Activated CD8-positive, alpha-beta T cell treated with anti-CD3 and anti-CD28 coated beads for 36 hours (primary cell): ENCODE measurements around the gene CDH3. TPM values are rescaled to one million over a fixed set of nuclear protein-coding genes. Genes with fewer than 3 reads are reported as not detected.

Experiments used
- ATAC-seq: fragments of 200-7000 bp; cut with Tn5 transposase; one replicate; pipeline ENCODE4 v1.10.0; 2021; ENCODE audit warnings: mild to moderate bottlenecking, moderate library complexity
- CTCF ChIA-PET: fragments of 350-600 bp; sonication (Branson Sonifier 250); formaldehyde crosslinking; loops from one replicate; lab custom pipeline; 2021; ENCODE audit warnings: antibody characterized with exemption; lab: Charles Lee
- POLR2A ChIA-PET: fragments of 350-600 bp; sonication (Branson Sonifier 250); formaldehyde crosslinking; loops from one replicate; lab custom pipeline; 2021; ENCODE audit warnings: antibody characterized with exemption; lab: Charles Lee
- DNase-seq: peaks from one replicate; pipeline ENCODE4 v3.0.0-alpha.2; 2020
- H3K27ac Mint-ChIP-seq: one replicate; pipeline ENCODE4 v1.8.0; 2021; ENCODE audit warnings: mild to moderate bottlenecking, mixed read lengths
- H3K27me3 Mint-ChIP-seq: one replicate; pipeline ENCODE4 v1.8.0; 2021; ENCODE audit warnings: mixed read lengths
- H3K36me3 Mint-ChIP-seq: one replicate; pipeline ENCODE4 v1.8.0; 2021; ENCODE audit warnings: low read depth, mixed read lengths
- H3K4me1 Mint-ChIP-seq: one replicate; pipeline ENCODE4 v1.8.0; 2021; ENCODE audit warnings: low read depth, mixed read lengths
- H3K4me3 Mint-ChIP-seq: one replicate; pipeline ENCODE4 v1.8.0; 2021; ENCODE audit warnings: mild to moderate bottlenecking, moderate library complexity, mixed read lengths
- H3K9me3 Mint-ChIP-seq: one replicate; pipeline ENCODE4 v1.8.0; 2021; ENCODE audit warnings: mixed read lengths
- intact Hi-C: fragments of 100-400 bp; cut with micrococcal nuclease; formaldehyde crosslinking; loops from one replicate; pipeline ENCODE4 v1.10.0; 2022
- total RNA-seq, 2 experiments: library from RNA; stranded (reverse); gene quantifications; one replicate each; pipeline ENCODE4 v1.2.3, GENCODE V29; 2021
- TF ChIP-seq, protein P1 (sequence below): fragments of 200-600 bp; IDR thresholded peaks from one replicate; pipeline ENCODE4 v1.8.0; 2022; ENCODE audit warnings: antibody characterized with exemption, mild to moderate bottlenecking

The CDH3 gene
- total RNA-seq, 2 experiments from 2014 or later, result 0.65 to 2.1 TPM

DNA sequence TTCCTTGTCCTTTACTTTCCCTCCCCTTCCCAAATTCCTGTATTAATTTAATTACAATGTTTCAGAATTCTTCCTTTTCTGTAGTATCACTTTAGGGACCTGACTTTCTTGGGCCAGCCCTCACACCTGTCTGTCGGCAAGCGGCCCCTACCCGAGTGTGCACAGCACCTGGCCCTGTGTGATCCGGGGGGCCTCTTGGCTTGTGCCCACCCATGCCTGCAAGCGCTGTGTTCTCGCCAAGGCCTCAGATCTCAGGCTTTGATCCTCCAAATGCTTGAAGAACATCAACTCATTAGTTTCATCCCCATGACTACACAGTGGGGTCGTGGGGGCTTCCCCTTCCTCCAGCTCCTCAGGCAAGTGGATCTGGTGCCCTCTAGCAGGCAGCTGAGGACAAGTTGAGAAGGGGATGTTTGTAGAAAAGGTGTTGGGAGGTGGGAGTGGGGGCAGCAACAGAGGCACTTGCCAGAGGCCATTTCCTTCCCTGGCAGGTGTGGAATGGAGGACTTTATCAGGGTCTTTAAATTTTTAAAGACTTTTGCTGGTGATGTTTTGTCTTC lies 15.7 kb upstream of the CDH3 start:
- TF ChIP-seq, protein P1, sequence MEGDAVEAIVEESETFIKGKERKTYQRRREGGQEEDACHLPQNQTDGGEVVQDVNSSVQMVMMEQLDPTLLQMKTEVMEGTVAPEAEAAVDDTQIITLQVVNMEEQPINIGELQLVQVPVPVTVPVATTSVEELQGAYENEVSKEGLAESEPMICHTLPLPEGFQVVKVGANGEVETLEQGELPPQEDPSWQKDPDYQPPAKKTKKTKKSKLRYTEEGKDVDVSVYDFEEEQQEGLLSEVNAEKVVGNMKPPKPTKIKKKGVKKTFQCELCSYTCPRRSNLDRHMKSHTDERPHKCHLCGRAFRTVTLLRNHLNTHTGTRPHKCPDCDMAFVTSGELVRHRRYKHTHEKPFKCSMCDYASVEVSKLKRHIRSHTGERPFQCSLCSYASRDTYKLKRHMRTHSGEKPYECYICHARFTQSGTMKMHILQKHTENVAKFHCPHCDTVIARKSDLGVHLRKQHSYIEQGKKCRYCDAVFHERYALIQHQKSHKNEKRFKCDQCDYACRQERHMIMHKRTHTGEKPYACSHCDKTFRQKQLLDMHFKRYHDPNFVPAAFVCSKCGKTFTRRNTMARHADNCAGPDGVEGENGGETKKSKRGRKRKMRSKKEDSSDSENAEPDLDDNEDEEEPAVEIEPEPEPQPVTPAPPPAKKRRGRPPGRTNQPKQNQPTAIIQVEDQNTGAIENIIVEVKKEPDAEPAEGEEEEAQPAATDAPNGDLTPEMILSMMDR, result no peak
- Mint-ChIP-seq H3K9me3 (no peaks in the 10 kb centered on the region), H3K36me3 (no peaks in the 10 kb centered on the region), H3K4me1 (no peaks in the 10 kb centered on the region), H3K27ac (no peak overlapping the region), H3K27me3 (peaks cover 8% of the 10 kb centered on the region), H3K4me3 (no peak overlapping the region)
- ChIA-PET CTCF (interaction anchor here (0.6 kb wide), 1 partner anchor 372 kb away, joined by 3 read pairs; no protein-coding TSS in a partner anchor), POLR2A (no interaction called here)
- intact Hi-C loops, result no loop called here
- peak; percentile 43 for DNase-seq
- peak; percentile 68 for ATAC-seq

DNA sequence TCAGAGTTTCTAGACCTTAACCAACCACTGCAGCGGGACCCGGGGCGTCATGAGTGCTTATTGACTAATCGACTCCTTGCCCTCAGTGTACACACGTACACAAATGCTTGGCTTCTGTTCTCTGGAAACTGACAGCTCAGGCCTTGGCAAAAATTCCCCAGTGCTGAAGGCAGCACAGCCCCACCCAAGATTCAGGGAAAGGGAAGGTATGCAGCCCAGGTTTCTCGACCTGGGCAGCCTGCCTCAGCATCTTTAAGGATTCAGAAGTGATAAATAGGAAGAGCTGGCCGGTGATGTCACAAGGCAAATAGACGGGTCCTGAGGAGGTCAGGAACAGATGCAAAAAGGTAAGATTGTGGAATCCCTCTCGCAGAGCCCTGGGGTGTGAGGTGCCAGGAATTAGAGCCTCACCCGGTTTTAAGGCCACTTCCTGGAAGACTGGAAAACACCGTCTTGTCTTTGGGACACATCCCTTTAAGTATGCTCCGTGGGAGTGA lies 9.0 kb upstream of the CDH3 start:
- ChIA-PET CTCF (interaction anchor here (1.2 kb wide), 2 partner anchors 46 to 96 kb away, joined by 3 to 4 read pairs; no protein-coding TSS in a partner anchor), POLR2A (no interaction called here)
- no peak overlapping the region for H3K4me3 Mint-ChIP-seq
- no peaks in the 10 kb centered on the region for H3K9me3 Mint-ChIP-seq
- no peaks in the 10 kb centered on the region for H3K36me3 Mint-ChIP-seq
- intact Hi-C loops, result no loop called here
- H3K27me3 Mint-ChIP-seq, result peaks cover 6% of the 10 kb centered on the region
- DNase-seq (no peak), ATAC-seq (no peak)
- TF ChIP-seq, protein P1, result no peak
- H3K27ac Mint-ChIP-seq, result no peak overlapping the region
- peaks cover 2% of the 10 kb centered on the region for H3K4me1 Mint-ChIP-seq

DNA sequence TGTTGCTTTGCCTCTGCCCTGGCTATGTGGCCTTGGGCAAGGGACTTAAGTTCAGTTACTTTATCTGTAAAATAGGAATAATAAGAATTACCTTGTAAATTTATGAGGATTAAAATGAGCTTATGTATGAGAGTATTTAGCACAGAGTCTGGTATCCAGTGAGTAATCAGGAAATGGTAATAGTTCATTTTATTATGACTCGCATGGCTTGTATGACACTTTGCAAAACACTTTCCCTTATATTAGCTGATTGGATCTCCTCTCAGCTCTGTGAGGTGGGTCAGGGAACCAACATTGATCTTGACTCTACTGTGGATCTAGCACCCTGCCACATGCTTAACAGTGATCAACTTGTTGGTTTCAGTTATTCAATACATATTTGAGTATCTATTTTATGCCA lies 8.3 kb upstream of the CDH3 start:
- Mint-ChIP-seq H3K27ac (no peak overlapping the region), H3K9me3 (no peaks in the 10 kb centered on the region), H3K4me3 (no peak overlapping the region), H3K36me3 (no peaks in the 10 kb centered on the region), H3K27me3 (peaks cover 6% of the 10 kb centered on the region), H3K4me1 (peaks cover 2% of the 10 kb centered on the region)
- TF ChIP-seq, protein P1, result no peak
- ATAC-seq, result peak; percentile 76
- POLR2A ChIA-PET, result no interaction called here
- intact Hi-C loops, result no loop called here
- CTCF ChIA-PET, result interaction anchor here (1.2 kb wide), 1 partner anchor 46 kb away, joined by 4 read pairs; no protein-coding TSS in a partner anchor
- no peak for DNase-seq

DNA sequence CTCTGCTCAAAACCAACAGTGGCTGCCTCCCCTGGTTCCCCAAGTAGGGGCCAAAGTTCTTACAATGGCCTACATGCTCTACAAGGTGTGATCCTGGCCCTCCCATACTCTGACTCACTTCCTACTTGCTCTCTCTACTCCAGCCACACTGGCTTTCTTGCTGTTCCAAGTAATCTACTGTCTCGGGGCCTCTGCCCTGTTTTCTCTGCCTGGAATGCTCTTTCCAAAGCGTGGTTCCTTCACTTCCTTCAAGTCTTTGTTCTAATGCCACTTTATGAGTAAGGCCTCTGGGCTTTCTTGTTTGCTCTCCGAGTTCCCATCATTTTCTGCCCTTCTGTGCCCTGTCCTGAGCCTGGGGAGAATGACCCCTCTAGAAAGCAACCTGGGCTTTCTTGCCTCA lies 4.1 kb upstream of the CDH3 start:
- no peaks in the 10 kb centered on the region for H3K36me3 Mint-ChIP-seq
- intact Hi-C loops, result no loop called here
- no peaks in the 10 kb centered on the region for H3K9me3 Mint-ChIP-seq
- DNase-seq, result no peak
- peaks cover 11% of the 10 kb centered on the region for H3K4me1 Mint-ChIP-seq
- ChIA-PET CTCF (no interaction called here), POLR2A (interaction anchor here (0.6 kb wide), 1 partner anchor 202 kb away, joined by 3 read pairs; no protein-coding TSS in a partner anchor)
- H3K27me3 Mint-ChIP-seq, result peaks cover 31% of the 10 kb centered on the region
- H3K27ac Mint-ChIP-seq, result no peak overlapping the region
- H3K4me3 Mint-ChIP-seq, result no peak overlapping the region
- TF ChIP-seq, protein P1, result no peak
- ATAC-seq, result no peak

DNA sequence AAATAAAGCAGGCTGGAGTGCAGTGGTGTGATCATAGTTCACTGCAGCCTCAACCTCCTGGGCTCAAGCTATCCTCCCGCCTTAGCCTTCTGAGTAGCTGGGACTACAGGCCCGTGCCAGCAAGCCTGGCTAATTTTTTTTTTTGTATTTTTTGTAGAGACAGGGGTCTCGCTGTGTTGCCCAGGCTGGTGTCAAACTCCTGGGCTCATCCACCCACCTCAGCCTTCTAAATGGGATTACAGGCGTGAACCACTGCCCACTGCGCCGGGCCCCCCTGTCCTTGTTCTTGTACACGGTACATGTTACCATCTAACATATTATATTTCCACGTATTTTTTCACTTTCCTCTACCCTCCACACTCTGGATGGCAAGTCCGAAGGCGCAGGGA lies 3.1 kb upstream of the CDH3 start:
- H3K4me3 Mint-ChIP-seq, result no peak overlapping the region

More for the DNA sequence above, 3.1 kb upstream of the CDH3 start:
- Mint-ChIP-seq H3K36me3 (no peaks in the 10 kb centered on the region), H3K27me3 (peaks cover 40% of the 10 kb centered on the region), H3K4me1 (peaks cover 14% of the 10 kb centered on the region), H3K27ac (no peak overlapping the region), H3K9me3 (no peaks in the 10 kb centered on the region)
- DNase-seq (no peak), ATAC-seq (no peak)
- CTCF ChIA-PET, result no interaction called here
- intact Hi-C loops, result no loop called here
- POLR2A ChIA-PET, result no interaction called here
- TF ChIP-seq, protein P1, result no peak
